HG03354 (cell line): ENCODE results near the gene AGPAT1.
"Not testable (repeated sequence)": the region's sequence is repeated elsewhere in the genome, so short reads cannot be mapped to it uniquely, and the experiment has no call there.

Source experiments
- ATAC-seq: cut with Tn5 transposase; IDR thresholded peaks from one replicate; pipeline ENCODE4 v1.9.1; 2021; ENCODE audit warnings: mild to moderate bottlenecking; ENCODE audit not compliant: unreplicated experiment, poor library complexity, severe bottlenecking

AGPAT1 gene

DNA sequence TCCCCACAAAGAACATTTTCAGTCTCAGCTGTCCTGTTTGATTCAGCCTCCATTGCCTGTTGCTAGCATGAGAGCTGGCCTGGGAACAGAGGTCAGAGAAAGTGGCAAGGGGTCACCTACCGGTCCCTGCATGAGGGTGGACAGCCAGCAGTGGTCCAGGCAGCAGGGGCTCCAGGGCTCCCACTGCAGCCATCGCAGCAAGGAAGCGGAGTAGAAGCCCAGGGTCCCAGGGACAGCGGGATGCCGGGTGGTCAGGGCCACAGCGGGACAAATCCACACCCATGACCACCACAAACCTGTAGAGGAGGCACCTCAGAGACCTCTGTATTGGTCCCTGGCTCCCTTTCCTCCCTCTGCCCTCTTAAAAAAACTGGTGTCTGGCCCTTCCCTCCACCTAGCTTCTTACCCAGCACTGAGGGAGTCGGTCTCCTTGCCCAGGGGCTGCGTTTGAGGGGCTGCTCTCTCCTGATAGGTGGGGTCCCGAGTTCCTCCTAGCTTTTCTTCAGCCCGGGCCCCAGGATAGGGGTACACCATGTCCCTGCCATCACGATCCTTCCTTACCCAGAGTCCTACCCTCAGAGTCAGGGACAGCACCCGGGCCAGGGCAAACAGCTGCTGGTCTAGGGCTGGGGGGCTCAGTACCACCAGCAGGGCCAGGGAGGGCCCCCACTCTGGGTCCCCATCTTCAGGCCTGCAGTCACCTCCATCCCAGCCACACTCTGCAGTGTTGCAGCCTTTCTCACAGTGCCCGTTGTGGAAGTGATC lies 25.0 kb upstream of the AGPAT1 start:
- ATAC-seq, result no peak

DNA sequence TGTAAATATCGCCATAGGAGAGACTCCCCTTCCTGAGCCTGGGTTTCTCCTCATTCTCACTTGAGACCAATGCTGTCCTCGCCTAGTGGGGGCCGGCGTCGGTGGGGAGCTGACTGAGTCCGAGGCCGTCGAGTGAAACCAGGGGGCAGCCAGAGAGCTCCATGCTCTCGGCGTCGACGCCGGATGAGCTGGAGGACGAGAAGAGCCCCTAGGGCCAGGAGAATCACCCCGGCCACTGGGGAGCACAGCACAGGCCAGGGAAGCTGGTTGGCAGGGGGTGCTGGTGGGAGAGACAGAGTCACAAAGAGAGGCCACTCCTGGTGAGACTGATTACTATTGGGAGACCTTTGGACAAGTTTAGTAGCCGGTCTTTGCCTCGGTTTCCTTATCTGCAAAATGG lies 23.0 kb upstream of the AGPAT1 start:
- ATAC-seq, result no peak

DNA sequence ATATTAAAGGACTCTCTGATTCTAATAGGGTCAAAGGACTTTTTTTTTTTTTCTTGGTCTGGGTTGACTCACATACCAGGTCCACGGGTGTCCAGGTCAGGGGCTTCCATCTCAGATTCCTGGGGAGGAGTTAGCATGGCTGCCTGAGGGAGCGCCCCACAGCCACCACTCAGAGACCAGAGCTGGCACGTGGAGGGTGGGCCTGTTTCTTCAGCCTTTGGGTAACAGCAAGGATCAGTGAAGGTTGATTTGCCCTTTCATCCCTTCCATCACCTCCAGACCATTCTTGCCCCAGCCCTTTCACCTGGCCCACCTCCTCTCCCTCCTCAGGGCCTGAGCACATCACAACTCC lies 22.4 kb upstream of the AGPAT1 start:
- no peak for ATAC-seq

DNA sequence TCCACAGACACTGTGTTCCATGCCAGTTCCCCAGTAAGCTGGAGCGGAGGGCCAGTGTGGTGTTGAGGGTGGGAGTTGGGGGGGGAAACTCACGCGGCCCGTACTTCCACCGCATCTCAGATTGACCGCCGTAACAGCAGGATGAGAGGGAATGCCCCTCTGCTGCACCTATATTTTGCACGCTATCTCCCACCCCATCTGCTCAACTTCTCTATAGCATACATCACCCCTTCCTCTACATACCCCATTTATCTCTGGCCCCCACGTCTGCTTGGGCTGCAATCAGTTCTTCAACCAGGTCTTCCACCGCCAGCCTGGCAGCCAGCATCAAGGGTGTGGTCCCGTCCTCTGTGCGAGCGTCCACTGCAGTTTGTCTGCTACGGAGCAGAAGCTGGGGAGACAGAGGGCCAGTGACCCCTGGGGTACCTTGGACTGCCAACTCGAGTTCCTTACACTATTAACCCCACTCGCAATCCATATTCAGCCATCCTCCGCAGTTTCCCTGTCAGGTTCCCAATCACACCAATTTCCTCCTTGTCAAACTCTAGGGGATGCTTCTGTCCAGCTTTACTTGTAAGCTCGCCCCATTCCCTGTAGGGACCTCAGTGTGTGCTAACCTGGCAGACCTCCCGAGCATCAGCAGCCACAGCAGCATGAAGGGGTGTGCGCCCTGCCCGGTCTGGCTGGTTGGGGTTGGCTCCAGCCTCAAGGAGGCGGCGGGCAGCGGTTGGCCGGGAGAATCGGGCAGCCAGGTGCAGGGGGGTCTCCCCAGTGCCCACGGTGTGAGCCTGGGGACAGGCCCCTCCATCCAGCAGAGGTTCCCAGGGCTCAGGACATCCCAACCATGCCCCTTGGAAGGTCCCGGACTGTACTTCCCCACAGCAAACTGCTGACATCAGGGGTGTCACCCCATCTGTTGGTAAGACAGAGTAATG lies 21.1 kb upstream of the AGPAT1 start:
- no peak for ATAC-seq

DNA sequence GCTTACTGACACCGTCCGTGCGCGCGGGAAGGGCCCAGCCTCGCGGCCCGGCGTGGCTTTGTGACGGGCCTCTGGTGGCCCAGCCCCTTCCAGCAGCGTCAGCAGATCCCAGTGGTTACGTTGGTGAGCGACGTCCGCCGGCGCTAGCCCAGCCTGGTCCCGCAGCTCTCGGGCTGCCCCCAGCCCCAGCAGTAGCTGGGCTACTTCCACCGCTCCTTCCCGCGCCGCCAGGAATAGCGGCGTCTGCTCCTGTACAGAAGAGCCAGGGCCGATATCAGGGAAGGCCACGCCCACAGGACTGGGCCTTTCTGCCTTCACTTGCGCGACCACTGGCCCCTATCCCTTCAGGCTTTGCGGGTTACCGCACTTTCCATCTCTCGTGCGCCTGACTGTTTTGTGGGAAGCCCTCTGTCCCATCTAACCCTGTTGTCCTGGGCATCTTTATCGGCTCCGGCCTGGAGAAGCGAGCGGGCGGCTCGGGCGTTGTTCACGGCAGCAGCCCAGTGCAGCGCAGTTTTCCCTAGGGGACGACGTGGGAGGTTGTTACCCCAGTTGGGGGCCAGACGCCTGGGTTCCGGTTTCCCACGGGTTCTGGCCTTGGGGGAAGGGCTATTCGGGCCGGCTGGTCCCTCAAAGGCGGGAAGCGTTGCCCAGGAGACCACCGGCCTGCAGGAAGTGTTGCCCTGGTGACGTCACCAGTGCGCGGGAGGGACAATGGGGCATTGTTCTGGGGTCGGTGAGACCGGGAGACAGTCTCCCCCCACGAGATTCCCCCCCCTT lies 20.2 kb upstream of the AGPAT1 start:
- peak; percentile 76 for ATAC-seq

DNA sequence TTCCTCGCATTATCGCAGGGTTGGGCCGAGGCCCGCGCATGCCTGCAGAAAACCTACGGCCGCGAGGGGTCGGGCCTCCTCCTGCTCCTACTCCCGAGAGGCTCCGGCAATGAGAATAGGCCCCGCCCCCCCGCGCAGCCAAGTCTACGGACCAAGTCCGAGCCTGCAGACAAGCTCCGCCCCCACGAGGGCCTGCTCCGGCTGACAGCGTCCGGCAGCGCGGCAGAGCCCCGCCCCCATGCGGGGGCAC lies 19.7 kb upstream of the AGPAT1 start:
- ATAC-seq, result peak; percentile 79

DNA sequence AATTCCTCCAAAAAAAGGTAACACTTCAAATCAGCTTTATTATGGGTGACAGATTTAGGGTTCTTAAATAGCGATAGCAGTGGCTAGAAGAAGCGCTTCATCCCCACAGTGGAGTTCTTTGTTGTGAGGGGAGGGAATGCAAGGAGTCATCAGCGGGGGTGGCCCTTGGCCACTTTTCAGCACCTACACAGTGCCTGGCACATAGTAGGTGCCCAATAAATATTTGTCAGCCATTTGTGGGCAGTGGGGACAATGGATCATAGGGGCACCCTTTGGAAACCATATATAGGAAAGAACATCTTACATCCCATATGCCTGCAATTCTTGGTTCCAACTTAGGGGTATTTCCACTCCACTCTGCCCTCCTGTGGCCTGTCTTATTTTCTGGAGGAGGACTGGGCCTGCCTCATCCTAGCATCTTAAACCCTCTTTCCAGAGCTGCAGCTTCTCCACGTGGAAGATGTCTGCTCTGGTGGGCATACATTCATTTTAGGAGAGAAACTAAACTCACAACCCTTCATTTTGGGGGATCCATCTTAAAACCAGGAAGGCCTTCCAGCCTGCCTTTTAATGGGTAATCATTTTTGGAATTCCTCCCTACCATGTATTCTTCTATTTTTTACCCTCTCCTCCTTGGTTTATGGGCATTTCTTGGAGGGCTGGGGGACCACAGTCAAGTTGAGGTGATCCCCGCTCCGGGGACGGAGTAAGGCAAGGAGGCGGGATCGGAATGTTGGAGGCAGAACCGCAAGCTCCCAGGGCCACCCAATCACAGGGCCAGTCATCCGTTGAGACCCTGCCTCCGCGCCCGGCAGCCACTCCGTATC lies 19.2 kb upstream of the AGPAT1 start:
- ATAC-seq, result no peak

DNA sequence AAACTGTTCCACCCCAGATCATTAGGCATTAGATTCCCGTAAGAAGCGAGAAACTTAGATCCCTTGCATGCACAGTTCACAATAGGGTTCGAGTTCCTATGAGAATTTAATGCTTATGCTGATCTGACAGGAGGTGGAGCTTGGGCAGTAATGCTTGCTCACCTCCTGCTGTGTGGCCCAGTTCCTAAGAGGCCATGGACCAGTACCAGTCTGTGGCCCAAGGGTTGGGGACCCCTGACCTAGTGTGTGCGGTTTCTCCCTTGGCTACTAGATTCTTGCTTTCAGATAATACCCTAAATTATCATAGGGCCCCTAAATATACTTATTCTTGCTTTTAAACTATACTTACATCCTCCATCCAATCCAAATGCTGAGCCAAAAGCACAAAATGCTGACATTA lies 18.5 kb upstream of the AGPAT1 start:
- no peak for ATAC-seq

DNA sequence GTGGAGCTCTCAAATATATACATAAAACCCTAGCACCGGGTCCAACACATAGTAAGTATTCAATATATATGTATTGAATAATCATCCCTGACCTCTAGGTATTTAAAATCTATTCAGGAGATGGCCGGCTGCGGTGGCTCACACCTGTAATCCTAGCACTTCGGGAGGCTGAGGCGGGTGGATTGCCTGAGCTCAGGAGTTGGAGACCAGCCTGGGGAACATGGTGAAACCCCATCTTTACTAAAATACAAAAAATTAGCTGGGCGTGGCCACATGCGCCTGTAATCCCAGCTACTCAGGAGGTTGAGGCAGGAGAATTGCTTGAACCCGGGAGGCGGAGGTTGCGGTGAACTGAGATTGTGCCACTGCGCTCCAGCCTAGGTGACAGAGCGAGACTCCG lies 17.2 kb upstream of the AGPAT1 start:
- not testable (repeated sequence) for ATAC-seq

DNA sequence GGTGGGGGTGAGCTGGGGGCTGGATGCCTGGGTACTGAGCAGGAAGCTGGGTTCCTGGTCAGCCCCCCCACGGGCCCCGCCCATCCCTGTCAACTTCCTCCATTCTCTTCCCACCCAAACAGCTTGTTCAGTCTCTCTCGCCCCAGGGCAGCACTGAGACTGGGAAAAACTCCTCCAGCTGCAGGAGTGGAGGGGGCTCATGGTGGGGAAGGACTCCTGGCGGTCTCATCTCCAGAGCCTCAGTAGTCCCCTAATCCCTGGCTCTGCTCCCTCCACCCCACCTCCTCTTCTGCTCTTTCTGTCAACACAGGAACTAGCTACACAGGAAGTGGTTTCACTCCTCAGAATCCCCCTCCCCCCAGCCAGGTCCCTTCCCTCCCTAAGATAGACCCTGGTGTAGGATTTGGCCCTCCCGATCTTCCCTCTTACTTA lies 16.7 kb upstream of the AGPAT1 start, which contains the start of gene GPSM3:
Gene GPSM3, minus strand, starts transcription at position 36 of the 432 bp plus-strand sequence. CDS start 130 bp downstream, outside the sequence.
- no peak for ATAC-seq

DNA sequence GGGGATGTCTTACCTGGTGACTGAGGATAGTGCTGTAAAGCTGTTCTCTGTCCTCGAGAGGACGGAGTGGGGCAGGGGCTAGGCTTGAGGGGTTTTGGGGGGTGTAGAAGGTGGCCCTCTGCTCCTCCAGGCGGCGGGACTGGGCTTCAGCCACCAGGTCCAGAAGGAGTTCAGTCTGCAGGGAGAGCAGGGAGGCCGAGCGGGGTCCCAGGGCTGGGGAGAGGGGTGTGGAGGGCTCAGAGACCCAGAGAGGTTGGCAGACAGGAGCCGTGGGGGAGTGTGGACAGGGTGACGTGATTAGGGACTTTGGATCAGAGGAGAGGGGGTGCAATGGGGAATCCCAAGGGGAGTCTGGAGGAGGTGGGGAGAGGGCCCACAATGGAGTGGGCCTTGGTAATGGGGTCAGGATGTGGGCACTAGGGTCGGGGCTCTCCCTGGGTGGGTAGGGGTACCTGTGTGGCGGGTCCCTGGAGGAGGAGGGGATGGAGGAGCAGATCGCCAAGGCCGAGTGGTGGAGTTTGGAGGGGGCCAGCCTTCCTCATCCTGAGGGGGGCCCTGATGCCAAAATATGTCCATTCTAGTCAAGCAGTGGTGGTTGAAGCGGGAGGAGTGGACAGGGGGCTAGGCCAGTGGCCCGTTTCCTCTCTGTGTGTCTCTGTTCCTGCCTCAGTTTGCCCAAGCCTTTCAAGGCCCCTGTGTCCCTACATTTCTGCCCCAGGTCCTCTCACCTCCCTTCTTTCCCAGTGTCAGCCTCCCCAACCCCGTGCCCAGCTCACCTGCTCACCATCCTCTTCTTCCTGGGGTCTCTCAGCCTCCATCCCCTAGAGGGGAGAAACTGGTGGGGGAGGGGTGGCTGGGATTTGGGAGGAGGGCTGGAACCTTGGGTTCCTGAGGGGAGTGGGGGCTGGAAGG lies 16.1 kb upstream of the AGPAT1 start:
- no peak for ATAC-seq

DNA sequence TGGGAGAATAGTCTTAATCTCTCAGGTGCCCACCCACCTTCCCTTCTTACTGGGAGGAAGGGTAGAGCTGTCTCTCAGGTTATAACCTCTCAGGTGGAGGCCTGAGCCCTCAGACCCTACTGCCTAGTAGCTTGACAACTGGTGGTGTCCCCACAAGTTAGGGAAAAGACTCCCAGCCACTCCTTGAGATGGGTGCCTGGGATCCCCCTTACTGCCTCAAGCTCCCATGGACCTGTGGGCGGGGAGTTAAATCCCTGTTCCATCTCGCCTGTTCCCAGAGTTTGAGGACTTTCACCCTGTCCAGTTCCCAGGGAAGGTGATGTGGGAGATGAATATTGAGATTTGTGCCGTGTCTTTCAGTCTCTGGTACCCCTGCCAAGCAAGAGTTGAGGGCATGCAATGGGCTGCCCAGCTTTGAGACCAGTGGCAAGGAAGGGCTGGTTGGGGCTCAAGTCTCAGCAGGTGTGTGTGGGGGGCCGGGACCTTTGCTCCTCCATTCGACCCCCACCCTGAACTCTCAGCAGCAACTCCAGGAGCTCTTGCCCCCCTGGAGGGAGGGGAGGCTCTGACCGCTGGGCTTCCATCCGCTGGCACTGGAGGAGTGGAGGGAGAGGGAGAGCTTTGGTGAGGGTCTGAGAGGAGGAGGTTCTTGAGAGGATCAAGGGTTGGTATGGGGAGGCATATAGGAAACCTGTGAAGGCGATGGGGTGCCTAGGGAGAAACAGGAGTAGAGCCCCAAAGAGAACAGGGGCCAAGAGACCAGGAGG lies 15.2 kb upstream of the AGPAT1 start:
- no peak for ATAC-seq

DNA sequence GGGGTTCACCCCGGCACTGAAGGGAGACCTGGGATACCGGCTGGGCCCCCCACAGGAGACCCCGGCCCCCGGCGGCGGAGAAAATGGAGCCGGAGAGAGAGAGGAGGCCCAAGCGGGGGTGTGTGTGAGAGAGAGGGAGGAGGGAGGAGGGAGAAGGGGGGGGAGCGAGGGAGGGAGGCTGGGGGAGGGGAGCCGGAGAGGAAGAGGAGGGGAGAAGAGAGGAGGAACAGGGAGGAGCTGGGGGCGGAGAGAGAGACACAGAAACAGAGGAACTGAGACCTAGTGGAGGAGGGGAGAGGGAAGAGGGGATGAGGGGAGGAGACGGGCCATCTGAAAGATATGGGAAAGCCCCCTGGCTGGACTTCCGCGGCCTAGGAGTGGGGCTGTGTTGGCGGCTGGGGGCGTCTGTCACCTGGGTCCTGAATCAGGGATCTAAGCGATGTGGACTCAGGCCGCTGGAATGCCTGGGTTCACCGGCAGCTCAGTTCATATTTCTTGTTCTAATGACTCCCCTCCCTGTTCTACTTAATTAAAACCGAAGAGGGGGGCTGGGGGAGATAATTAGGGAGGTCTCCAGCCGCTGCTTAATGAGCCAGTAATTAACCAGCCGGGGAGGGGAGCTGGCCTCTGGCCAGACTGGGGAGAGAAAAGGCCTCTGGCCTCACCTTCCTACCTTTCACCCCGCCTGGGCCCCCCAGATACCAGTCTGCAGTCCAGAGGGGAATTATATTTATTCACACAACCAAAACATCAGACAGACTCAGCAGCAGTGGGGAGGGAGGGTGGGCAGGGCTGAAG lies 14.4 kb upstream of the AGPAT1 start, which contains the start of gene PBX2:
Gene PBX2, minus strand, starts transcription at position 149 of the 798 bp plus-strand sequence. CDS start 287 bp downstream, outside the sequence.
- peak; percentile 62 for ATAC-seq

DNA sequence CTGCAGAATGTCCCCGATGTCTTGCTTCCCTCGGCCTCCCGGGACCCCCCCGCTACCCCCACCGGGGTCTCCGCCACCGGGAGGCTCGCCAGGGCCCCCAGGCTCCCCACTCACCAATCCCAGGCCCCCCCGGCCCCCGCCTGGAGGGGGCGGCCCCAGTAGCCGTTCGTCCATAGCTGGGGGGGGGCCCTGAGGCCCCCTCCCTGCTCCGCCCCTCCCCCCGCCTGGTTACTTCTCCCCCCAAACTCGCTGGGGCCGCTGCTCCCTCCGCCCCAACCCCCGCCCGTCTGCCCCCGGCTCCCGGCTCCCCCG lies 13.8 kb upstream of the AGPAT1 start:
- ATAC-seq, result no peak

DNA sequence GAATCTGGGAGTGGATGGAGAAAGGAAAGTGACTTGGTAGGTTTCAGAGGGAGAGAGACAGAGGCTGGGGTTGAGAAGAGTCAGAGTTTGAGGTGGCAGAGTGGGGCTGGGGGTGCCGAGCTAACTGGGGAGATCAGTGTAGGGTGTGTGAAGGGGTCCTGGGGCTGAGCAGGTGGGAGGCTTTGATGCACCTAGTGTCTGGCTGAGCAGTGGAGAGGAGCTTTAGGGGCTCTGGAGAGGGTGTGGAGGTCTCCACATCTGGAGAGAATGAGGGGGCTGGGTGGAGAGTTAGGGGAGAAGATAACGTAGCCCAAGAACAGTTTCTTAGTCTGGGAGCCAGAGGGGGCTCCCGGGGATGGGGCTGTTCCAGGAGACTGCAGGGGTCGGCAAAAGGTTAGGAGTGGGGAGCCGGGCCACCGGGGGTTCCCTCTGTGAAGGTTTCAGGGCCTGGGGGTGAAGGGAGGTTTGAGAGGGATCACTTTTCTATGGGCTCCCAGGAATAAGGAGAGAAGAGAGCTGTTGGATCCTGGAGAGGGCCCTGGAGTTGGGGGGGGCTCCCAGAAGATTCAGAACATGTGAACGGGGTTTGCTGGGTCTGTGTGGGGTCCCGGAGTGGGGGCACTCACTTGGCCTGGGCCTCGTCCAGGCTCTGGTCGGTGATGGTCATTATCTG lies 13.3 kb upstream of the AGPAT1 start:
- no peak for ATAC-seq

DNA sequence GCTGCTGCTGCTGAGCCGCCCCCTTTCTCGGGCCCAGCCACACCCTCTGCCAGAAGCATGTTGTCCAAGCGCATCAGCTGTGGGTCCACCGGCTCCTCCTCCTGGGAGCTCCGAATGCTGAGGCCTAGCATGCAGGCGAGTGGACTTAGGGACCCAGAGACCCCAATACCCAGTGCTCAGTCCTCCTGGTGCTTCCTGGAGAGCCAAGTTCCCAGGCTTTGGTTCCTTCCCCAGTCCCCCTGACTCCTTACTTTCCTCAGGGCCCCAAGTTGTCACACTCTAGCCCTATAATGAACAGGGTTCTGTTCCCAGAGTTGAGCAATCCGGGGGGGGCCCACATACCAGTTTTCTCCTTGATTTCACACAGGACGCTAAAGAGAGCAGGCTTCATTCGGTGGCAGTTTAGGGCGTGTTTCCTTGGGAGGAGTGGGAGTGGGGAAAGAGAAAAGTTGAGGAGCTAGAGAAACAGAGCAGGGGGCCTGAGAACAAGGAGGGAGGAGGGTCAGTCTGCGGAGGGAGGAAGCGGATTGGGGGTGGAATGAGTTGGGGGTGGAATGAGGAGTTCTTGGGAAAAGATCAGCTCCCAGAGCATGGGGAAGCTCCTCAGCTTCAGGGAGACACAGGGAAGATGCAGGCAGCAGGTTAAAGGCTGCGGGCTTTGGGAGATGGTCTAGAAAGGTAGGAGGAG lies 12.6 kb upstream of the AGPAT1 start:
- ATAC-seq, result no peak
